Aorta (tissue), 5 donors: ENCODE data around the gene NOMO2. TPM values are rescaled to one million over a fixed set of nuclear protein-coding genes. Genes with fewer than 3 reads are reported as not detected.
"Not testable (repeated sequence)": the region's sequence is repeated elsewhere in the genome, so short reads cannot be mapped to it uniquely, and the experiment has no call there.

Experiments
- ATAC-seq: fragments of 200-7000 bp; cut with Tn5 transposase; one replicate; pipeline ENCODE4 v1.9.1; 2022; ENCODE audit warnings: moderate library complexity; ENCODE audit not compliant: low FRiP score
- DNase-seq, 2 donors: peaks; one replicate each; pipeline ENCODE4 v3.0.0-alpha.2; 2020
- H3K27ac ChIP-seq, 2 donors: one replicate each; pipeline ENCODE4 v1.5.1; 2013; ENCODE audit warnings: low read length in 2 of 2, mild to moderate bottlenecking in 2 of 2, moderate library complexity in 2 of 2, control low read depth in 1 of 2, inconsistent platforms in 1 of 2, low read depth in 1 of 2
- H3K27me3 ChIP-seq, 2 donors: one replicate each; pipeline ENCODE4 v1.6.1; 2013; ENCODE audit warnings: control low read depth in 1 of 2, low read length in 1 of 2, mild to moderate bottlenecking in 1 of 2, moderate library complexity in 1 of 2; ENCODE audit not compliant: insufficient read depth in 2 of 2, control insufficient read depth in 1 of 2
- H3K36me3 ChIP-seq, 2 donors: one replicate each; pipeline ENCODE4 v1.6.1; 2013; ENCODE audit warnings: control low read depth in 1 of 2, low read length in 1 of 2, mild to moderate bottlenecking in 1 of 2; ENCODE audit not compliant: insufficient read depth in 2 of 2, control insufficient read depth in 1 of 2
- H3K4me1 ChIP-seq, 2 donors: one replicate each; pipeline ENCODE4 v1.6.1; 2013; ENCODE audit warnings: low read length in 2 of 2, control low read depth in 1 of 2, mild to moderate bottlenecking in 1 of 2, moderate library complexity in 1 of 2; ENCODE audit not compliant: insufficient read depth in 2 of 2, control insufficient read depth in 1 of 2
- H3K4me3 ChIP-seq, 2 donors: one replicate each; pipeline ENCODE4 v1.5.1; 2013; ENCODE audit warnings: low read length in 2 of 2, control low read depth in 1 of 2, mild to moderate bottlenecking in 1 of 2
- H3K9me3 ChIP-seq: one replicate; pipeline ENCODE4 v1.6.1; 2013; ENCODE audit warnings: mild to moderate bottlenecking, low read length; ENCODE audit not compliant: control insufficient read depth
- WGBS, 2 donors: extraction: QIAGEN DNeasy Blood & Tissue Kit; methylation state at CpG; one replicate each; pipeline ENCODE4 v1.1.7; 2013; 5-methylcytosine and 5-hydroxymethylcytosine counted together
- intact Hi-C, 2 donors: fragments of 100-400 bp; cut with DNase I; formaldehyde crosslinking; loops; one replicate each; pipeline versions ENCODE4 v1.14.2 to v1.15.0; 2022
- long read RNA-seq, 2 donors: library from polyadenylated mRNA; unstranded; transcript quantifications; one replicate each; pipeline ENCODE4 v2.0.0, GENCODE V29; 2020 to 2021
- polyA plus RNA-seq, 2 donors: library from polyadenylated mRNA; stranded (reverse); fragments of 200-250 nt; gene quantifications; one replicate each; pipeline ENCODE4 v1.2.3, GENCODE V29; 2013
- total RNA-seq, 2 donors: library from RNA; stranded (reverse); fragmentation: NEBNext Ultra II Directional; extraction: Animal tissue kit (Norgen Biotek cat#: 25700); gene quantifications; one replicate each; pipeline ENCODE4 v1.2.1, GENCODE V29; 2021
- donor health status: healthy with polysubstance abuse.
- donor health status: Bipolar disorder and iron deficiency.
- donor health status: DM: no; HTN: no; CAD: no.
- donor health status: DM: no; HTN: no; CAD: no.
- donor health status: DM: yes; HTN: yes; CAD: no.

NOMO2 gene, protein sequence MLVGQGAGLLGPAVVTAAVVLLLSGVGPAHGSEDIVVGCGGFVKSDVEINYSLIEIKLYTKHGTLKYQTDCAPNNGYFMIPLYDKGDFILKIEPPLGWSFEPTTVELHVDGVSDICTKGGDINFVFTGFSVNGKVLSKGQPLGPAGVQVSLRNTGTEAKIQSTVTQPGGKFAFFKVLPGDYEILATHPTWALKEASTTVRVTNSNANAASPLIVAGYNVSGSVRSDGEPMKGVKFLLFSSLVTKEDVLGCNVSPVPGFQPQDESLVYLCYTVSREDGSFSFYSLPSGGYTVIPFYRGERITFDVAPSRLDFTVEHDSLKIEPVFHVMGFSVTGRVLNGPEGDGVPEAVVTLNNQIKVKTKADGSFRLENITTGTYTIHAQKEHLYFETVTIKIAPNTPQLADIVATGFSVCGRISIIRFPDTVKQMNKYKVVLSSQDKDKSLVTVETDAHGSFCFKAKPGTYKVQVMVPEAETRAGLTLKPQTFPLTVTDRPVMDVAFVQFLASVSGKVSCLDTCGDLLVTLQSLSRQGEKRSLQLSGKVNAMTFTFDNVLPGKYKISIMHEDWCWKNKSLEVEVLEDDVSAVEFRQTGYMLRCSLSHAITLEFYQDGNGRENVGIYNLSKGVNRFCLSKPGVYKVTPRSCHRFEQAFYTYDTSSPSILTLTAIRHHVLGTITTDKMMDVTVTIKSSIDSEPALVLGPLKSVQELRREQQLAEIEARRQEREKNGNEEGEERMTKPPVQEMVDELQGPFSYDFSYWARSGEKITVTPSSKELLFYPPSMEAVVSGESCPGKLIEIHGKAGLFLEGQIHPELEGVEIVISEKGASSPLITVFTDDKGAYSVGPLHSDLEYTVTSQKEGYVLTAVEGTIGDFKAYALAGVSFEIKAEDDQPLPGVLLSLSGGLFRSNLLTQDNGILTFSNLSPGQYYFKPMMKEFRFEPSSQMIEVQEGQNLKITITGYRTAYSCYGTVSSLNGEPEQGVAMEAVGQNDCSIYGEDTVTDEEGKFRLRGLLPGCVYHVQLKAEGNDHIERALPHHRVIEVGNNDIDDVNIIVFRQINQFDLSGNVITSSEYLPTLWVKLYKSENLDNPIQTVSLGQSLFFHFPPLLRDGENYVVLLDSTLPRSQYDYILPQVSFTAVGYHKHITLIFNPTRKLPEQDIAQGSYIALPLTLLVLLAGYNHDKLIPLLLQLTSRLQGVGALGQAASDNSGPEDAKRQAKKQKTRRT
- total RNA-seq, result 100 to 1,000 TPM in 1 of 2 donors, 10 to 100 TPM in 1; 97.2 to 124 TPM
- 10 to 100 TPM; 65.1 to 95.5 TPM for polyA plus RNA-seq
- long read RNA-seq, donor 1, full-length matches to known transcripts, result 8 of 57 reads
- long read RNA-seq, donor 1, partial matches to known transcripts, result 39 of 57 reads
- long read RNA-seq, donor 1, other reads (novel, unspliced or antisense), result 10 of 57 reads
- long read RNA-seq, donor 2, full-length matches to known transcripts, result 35 of 55 reads
- long read RNA-seq, donor 2, partial matches to known transcripts, result 10 of 55 reads
- long read RNA-seq, donor 2, other reads (novel, unspliced or antisense), result 10 of 55 reads

DNA sequence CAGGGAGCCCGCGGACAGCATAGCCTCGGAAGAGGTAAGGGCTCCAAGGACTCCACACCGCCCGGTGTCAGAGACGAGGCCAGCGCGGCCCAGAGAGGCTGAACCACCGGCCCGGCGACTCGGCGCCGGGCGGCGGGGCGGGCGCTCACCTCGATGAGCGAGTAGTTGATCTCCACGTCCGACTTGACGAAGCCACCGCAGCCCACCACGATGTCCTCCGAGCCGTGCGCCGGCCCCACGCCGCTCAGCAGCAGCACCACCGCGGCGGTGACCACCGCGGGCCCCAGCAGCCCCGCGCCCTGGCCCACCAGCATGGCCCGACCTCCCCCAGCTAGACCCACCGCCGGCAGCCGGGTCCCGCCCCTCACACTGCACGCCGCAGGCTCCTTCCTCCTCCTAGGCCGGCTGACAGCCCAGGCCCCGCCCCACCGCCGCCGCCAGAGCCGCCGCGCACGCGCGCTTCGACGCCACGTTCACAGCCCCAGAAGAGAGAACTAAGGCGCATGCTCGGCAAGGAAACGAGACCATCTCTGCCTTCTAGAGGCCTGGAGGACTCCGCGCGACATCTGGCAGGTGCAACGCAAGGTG is at the start of gene NOMO2:
NOMO2 (minus strand) TSS at position 371 of the 588 bp plus-strand sequence; CDS start at position 314, 57 bp downstream.
- H3K4me1 ChIP-seq, intact Hi-C loops, H3K9me3 ChIP-seq, H3K36me3 ChIP-seq, H3K27ac ChIP-seq, H3K27me3 ChIP-seq: not testable (repeated sequence)
- 0% methylated on average over 24 to 54 of the region's 66 CpGs for WGBS, 2 donors
- peak; percentile 98 for ATAC-seq
- H3K4me3 ChIP-seq, result peak within 1 kb of the TSS in 1 of 2 donors; percentile 36
- peak; percentile 93 to 96 for DNase-seq

DNA sequence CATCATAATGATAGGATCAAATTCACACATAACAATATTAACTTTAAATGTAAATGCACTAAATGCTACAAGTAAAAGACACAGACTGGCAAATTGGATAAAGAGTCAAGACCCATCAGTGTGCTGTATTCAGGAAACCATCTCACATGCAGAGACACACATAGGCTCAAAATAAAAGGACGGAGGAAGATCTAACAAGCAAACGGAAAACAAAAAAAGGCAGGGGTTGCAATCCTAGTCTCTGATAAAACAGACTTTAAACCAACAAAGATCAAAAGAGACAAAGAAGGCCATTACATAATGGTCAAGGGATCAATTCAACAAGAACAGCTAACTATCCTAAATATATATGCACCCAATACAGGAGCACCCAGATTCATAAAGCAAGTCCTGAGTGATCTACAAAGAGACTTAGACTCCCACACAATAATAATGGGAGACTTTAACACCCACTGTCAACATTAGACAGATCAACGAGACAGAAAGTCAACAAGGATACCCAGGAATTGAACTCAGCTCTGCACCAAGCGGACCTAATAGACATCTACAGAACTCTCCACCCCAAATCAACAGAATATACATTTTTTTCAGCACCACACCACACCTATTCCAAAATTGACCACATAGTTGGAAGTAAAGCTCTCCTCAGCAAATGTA is 48.4 kb upstream of the NOMO2 start:
- DNase-seq, H3K27ac ChIP-seq, H3K27me3 ChIP-seq, H3K36me3 ChIP-seq, intact Hi-C loops, ATAC-seq, H3K9me3 ChIP-seq, H3K4me3 ChIP-seq, H3K4me1 ChIP-seq: not testable (repeated sequence)
- 80 to 85% methylated on average over 3 of the region's 4 CpGs for WGBS, 2 donors

DNA sequence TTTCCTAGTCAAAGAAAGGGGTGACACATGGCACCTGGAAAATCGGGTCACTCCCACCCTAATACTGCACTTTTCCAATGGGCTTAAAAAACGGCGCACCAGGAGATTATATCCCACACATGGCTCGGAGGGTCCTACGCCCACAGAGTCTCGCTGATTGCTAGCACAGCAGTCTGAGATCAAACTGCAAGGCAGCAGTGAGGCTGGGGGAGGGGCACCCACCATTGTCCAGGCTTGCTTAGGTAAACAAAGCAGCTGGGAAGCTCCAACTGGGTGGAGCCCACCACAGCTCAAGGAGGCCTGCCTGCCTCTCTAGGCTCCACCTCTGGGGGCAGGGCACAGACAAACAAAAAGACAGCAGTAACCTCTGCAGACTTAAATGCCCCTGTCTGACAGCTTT is 46.4 kb upstream of the NOMO2 start:
- DNase-seq, H3K4me3 ChIP-seq, ATAC-seq, H3K27me3 ChIP-seq, intact Hi-C loops, H3K9me3 ChIP-seq, H3K27ac ChIP-seq, H3K4me1 ChIP-seq, H3K36me3 ChIP-seq: not testable (repeated sequence)
- 89% methylated on average over 6 of the region's 6 CpGs for WGBS, 2 donors

DNA sequence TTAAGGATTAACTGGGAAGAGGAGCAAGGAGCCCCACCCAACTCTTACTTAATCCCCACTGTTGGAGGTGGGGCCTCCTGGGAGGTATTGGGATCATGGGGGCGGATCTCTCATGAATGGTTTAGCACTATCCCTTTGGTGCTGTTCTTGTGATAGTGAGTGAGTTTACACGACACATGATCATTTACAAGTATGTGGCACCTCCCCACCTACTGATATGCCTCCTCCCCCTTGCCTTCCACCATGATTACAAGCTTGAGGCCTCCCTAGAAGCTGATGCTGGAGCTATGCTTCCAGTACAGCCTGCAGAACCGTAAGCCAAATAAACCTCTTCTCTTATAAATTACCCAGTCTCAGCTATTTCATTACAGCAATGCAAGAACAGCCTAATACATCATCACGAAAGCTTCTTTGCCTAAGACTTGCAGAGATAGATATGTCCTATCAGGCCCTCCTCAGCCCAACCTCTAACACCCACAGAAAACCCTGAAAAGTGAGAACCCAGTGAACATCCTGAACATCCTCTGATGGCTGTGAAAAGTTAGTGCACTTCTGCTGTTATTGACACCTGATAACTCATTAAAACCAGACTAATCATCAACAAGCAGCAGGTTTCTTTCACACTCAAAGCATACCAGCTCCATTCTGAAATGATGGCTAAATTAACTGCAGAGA is 41.8 kb upstream of the NOMO2 start:
- DNase-seq, intact Hi-C loops: not testable (repeated sequence)

DNA sequence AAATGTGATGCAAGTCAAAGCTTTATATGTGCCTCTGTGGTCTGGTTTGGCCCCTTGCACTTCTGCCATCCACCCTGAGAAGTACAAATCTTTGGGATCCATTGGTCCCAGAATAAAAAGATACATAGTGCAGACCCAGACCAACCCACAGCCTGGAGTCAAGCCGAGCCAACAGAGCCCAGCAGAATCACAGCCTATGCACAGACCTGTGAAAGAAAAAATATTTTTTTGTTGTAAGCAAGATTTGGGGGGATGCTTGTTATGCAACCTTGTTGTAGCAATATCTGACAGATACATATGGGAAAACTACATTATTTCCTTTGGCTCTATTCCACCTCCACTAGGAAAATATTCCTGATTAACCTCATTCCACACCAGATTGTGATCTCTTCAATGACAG is 36.7 kb upstream of the NOMO2 start:
- H3K27ac ChIP-seq, H3K4me3 ChIP-seq, H3K27me3 ChIP-seq, DNase-seq, H3K36me3 ChIP-seq, H3K9me3 ChIP-seq, ATAC-seq, H3K4me1 ChIP-seq, intact Hi-C loops: not testable (repeated sequence)
- WGBS, 2 donors, result 92 to 95% methylated on average over 1 of the region's 1 CpG

More for the DNA sequence above, 41.8 kb upstream of the NOMO2 start:
- not testable (repeated sequence) for H3K36me3 ChIP-seq, H3K4me3 ChIP-seq, H3K4me1 ChIP-seq, H3K27ac ChIP-seq, H3K27me3 ChIP-seq, H3K9me3 ChIP-seq, ATAC-seq
- 88% methylated on average over 1 of the region's 4 CpGs; no CpG with 5 or more reads in 1 of the 2 donors for WGBS, 2 donors

DNA sequence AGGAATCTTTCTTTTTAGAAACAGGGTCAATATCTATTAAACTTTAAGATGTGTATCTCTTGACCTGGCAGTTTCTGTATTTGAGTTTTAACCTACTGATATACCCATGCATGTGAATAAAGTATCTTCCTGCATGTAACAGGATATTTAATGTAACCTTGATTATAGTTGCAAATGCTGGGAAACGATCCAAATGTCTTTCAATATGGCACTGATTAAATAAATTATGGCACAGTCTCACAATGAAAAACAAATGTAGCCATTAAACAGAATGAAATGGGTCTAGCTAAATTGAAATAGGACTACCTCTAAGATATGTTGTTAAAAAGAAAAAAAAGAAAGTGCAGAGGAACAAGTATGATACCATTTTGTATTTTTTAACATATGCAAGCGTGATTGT is 35.8 kb upstream of the NOMO2 start:
- H3K27ac ChIP-seq, intact Hi-C loops, ATAC-seq, H3K36me3 ChIP-seq, H3K4me3 ChIP-seq, H3K9me3 ChIP-seq, H3K27me3 ChIP-seq, DNase-seq, H3K4me1 ChIP-seq: not testable (repeated sequence)
- 15 to 28% methylated on average over 2 of the region's 2 CpGs for WGBS, 2 donors

DNA sequence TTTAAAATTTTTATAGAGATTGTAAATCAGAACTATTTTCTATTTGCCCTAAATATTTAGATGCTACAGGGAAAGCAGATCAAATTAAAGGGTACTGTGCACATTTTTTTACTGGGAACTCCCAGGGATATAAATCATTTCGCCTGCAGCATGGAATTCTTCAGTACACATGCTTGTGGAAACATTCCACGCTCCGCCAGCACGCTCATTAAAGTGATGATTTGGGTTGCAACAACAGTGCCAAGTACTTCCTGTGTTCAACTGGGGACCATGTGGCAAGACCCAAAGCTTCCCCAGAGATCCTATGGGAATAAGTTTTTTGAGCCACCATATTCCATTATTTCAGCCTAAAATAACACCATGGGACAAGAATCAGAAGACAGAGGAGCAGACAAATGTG is 35.4 kb upstream of the NOMO2 start:
- H3K4me1 ChIP-seq, H3K27me3 ChIP-seq, H3K36me3 ChIP-seq, DNase-seq, H3K27ac ChIP-seq, H3K9me3 ChIP-seq, H3K4me3 ChIP-seq, ATAC-seq, intact Hi-C loops: not testable (repeated sequence)
- WGBS, 2 donors, result 0 to 10% methylated on average over 4 of the region's 4 CpGs
